AML-193 (cell line): ENCODE data around the gene GNG12.

Source experiments
- DNase-seq, 2 experiments: peaks; one replicate each; lab custom pipeline; 2025; lab: John Stamatoyannopoulos, UW

GNG12 gene

GRCh38 chr1:67752306-67752705 is 81.0 kb downstream of the GNG12 start:
- DNase-seq, result no peak

GRCh38 chr1:67750691-67751054 is 82.6 kb downstream of the GNG12 start:
- DNase-seq, result no peak

GRCh38 chr1:67749844-67750690 is 83.2 kb downstream of the GNG12 start:
- no peak for DNase-seq

- DNase-seq, result no peak
Measured at GRCh38 chr1:67749263-67749843, 83.9 kb downstream of the GNG12 start.

GRCh38 chr1:67748630-67749029 is 84.6 kb downstream of the GNG12 start:
- DNase-seq, result no peak

- no peak for DNase-seq
Measured at GRCh38 chr1:67747671-67748546, 85.4 kb downstream of the GNG12 start.

GRCh38 chr1:67745875-67746698 is 87.2 kb downstream of the GNG12 start:
- no peak for DNase-seq

GRCh38 chr1:67743072-67743725 is 90.1 kb downstream of the GNG12 start:
- DNase-seq, result no peak

GRCh38 chr1:67741736-67742135 is 91.5 kb downstream of the GNG12 start:
- no peak for DNase-seq

GRCh38 chr1:67741121-67741520 is 92.1 kb downstream of the GNG12 start:
- no peak for DNase-seq

- no peak for DNase-seq
Measured at GRCh38 chr1:67740543-67740942, 92.7 kb downstream of the GNG12 start.

- no peak for DNase-seq
Measured at GRCh38 chr1:67739361-67739760, 93.9 kb downstream of the GNG12 start.

GRCh38 chr1:67738401-67738800 is 94.9 kb downstream of the GNG12 start:
- DNase-seq, result no peak

- DNase-seq, result no peak
Measured at GRCh38 chr1:67737875-67738274, 95.4 kb downstream of the GNG12 start.

- DNase-seq, result no peak
Measured at GRCh38 chr1:67736750-67737149, 96.5 kb downstream of the GNG12 start.

- DNase-seq, result no peak
Measured at GRCh38 chr1:67735806-67736627, 97.2 kb downstream of the GNG12 start.

GRCh38 chr1:67735206-67735605 is 98.1 kb downstream of the GNG12 start:
- DNase-seq, result no peak

GRCh38 chr1:67734323-67734690 is 99.0 kb downstream of the GNG12 start:
- DNase-seq, result no peak

GRCh38 chr1:67733681-67734322 is 99.5 kb downstream of the GNG12 start:
- no peak for DNase-seq

GRCh38 chr1:67732750-67733151 is 100.5 kb downstream of the GNG12 start:
- no peak for DNase-seq
